Retinal pigment epithelial cell (primary cell): ENCODE data around the gene MGLL.

Experiments used
- DNase-seq: peaks from one replicate; pipeline ENCODE4 v3.0.0-alpha.2; 2010; ENCODE audit warnings: low read depth
- H3K4me3 ChIP-seq: 2 replicates; pipeline ENCODE4 v1.5.1; 2011; ENCODE audit warnings: mild to moderate bottlenecking, low read length, control low read depth, moderate library complexity
- TF ChIP-seq, protein P1 (sequence below): conservative IDR thresholded peaks from 2 replicates; pipeline ENCODE4 v1.5.1; 2011; ENCODE audit warnings: low read depth, low read length, control low read depth, inconsistent platforms

The MGLL gene

DNA sequence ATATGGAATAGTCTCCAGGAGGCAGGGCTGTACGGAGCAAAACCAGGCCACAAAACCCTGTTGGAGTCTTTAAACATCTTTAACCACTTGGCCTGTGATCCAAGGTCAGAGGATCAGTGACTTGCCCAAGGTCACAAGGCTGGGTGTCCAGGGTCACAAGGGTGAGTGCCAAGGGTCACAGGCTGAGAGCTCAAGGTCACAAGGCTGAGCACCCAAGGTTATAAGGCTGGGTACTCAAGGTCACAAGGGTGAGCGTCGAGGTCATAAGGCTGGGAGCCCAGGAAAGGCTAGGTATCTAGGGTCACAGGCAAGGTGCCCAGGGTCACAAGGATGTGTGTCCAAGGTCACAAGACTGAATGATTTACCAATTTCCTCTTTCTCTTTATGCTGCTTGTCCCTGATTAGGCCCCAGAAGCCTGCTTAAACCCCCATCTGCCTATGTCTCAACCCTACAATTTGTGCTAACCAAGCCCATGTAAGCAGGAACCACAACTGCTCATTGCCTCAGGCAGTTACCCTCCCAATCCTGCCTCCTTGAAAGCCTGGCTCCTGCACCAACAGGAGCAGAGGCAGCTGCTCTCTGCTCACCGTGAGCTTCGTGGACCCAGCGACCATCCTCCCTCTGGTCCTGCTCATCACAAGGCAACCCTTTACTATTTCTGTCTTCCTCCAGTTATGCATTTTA is 51.5 kb downstream of the MGLL start:
- TF ChIP-seq, protein P1, sequence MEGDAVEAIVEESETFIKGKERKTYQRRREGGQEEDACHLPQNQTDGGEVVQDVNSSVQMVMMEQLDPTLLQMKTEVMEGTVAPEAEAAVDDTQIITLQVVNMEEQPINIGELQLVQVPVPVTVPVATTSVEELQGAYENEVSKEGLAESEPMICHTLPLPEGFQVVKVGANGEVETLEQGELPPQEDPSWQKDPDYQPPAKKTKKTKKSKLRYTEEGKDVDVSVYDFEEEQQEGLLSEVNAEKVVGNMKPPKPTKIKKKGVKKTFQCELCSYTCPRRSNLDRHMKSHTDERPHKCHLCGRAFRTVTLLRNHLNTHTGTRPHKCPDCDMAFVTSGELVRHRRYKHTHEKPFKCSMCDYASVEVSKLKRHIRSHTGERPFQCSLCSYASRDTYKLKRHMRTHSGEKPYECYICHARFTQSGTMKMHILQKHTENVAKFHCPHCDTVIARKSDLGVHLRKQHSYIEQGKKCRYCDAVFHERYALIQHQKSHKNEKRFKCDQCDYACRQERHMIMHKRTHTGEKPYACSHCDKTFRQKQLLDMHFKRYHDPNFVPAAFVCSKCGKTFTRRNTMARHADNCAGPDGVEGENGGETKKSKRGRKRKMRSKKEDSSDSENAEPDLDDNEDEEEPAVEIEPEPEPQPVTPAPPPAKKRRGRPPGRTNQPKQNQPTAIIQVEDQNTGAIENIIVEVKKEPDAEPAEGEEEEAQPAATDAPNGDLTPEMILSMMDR: no peak
- no peak overlapping the region for H3K4me3 ChIP-seq
- DNase-seq: no peak

DNA sequence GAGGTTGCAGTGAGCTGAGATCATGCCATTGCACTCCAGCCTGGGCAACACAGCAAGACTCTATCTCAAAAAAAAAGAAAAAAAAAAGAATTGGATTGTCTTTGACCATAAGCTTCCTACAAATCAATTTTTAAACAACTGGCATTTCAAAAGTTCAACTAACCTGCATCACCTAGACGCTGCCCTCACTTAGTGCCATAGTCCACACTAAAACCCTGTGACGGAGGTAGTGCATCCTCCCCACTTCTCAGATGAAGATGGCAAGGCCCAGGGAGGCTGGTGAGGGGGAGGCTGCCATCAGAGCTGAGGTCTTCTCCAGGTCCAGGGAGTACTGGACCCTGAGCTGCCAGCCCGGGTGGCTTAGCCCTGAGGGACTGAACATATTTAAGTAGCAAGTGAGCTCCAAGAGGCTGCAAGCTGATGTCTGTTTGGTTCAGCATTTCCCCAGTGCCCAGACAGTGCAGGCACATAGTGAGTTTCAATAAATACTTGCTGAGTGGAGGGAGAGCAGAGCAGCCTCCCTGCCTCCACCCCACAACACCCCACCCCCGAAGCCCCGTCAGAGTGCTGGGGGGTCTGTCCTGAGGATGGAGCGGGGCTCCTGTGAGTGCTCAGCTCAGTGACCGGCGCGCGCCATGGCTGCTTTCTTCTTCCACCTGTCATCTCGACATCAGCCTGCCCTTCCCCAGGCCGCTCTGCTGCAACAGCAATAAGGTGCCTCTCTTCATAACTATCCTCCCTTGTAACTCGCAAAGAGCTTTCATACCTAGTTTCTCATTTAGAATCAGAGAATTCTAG is 52.8 kb downstream of the MGLL start:
- H3K4me3 ChIP-seq: no peak overlapping the region
- DNase-seq: no peak
- TF ChIP-seq, protein P1: no peak

DNA sequence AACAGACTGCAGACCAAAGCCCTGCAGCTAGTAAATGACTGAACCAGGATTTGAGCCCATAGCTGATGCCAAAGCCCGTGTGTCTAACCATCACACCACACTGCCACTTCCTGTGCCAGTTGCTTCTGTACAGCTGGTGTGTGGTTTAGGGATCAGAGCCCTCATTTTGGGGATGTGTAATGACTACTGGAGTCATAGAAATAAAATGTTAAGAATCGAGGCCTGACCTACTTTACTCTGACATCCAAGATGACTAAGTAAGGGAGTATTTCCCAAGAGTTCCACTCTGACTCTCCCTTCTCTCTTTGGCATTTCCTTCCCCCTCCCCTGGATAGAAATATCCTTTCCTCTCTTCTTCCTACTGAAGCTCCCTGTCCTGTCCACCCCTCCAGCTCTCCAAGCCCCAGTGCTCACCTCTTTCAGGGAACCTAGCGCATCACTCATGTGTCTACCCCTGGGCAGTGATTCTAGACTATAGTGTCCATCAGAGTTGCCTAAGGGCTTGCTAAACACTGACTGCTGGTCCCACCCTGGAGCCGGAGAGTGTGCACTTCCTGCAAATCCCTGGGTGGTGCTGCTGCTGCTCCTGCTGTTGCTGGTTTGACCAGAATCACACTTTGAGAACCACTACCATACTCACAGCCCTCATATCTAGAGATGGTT is 53.8 kb downstream of the MGLL start:
- H3K4me3 ChIP-seq: no peak overlapping the region
- TF ChIP-seq, protein P1: no peak
- no peak for DNase-seq

DNA sequence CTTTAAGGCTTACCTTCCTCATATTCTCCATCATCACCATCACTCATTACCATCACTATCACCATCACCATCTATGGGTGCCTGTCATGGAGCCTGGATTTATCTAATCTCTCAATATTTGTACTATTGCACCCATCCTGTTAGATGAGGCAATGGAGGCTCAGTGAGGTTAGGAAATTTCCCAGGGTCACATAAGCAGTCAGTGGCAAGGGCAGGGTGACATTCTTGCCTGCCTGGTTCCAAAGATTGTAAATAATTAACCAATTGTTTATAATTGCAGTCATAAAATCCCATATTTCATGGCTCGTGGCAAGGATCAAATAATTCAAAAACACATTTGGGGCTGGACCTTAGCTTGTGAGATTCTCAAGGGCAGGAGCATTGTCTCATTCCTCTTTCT is 55.2 kb downstream of the MGLL start:
- H3K4me3 ChIP-seq: no peak overlapping the region
- no peak for DNase-seq
- TF ChIP-seq, protein P1: no peak

DNA sequence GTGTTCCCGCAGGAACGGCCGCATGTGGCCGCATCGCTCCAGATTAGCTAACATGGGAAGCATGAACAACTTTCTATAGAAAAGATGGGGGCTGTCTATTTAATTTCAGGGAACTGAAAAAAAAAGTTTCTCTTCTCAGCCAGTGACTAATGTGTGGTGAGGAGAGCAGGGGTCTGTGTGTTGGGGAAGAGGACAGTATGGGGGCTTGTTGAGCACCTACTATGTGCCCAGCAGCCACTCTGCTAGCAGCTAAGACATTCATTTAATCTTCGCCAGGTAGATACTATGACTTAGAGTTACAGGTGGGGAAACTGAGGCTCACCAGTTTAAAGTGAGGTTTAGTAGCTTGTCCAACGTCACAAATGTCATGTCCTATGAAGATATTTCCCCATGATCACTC is 56.6 kb downstream of the MGLL start:
- no peak overlapping the region for H3K4me3 ChIP-seq
- DNase-seq: no peak
- TF ChIP-seq, protein P1: no peak

DNA sequence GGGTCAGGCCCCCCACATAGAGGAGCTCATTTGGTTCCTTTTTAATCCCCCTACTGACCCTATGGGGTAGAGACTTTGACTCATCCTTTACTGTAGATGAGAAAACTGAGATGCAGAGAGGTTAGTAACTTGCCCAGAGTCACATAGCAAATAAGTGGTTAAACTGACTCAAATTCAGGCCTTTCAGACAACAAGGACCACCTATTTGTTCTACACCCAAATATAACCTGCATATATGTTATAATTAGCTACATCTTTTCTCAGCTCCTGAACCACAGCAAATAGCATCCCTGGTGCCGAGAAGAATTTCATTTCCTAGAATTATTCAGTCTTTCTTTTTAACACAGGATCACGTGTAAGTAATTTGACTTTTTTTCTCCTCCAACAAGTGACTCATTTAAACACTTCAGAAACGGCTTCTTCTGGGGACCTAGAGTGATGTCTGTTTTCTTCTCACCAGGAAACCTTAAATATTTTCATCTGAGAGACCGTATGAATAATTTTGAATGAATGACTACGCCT is 57.4 kb downstream of the MGLL start:
- no peak overlapping the region for H3K4me3 ChIP-seq
- TF ChIP-seq, protein P1: no peak
- DNase-seq: no peak
